ENCODE measurements around the gene EPHA4. TPM values are rescaled to one million over a fixed set of nuclear protein-coding genes. Genes with fewer than 3 reads are reported as not detected.

EPHA4 gene
- total and polyA plus RNA-seq, 12 donors: 3.4 to 51.3 (median 18.6) TPM

GRCh38 chr2:221608442-221608841, 36.3 kb upstream of the EPHA4 start:
- no peaks in the 10 kb centered on the region for H3K4me1 ChIP-seq
- no peak for ATAC-seq
- intact Hi-C loops (cut with DNase I): no loop called here
- no peak overlapping the region for H3K27ac ChIP-seq
- WGBS, 2 donors: 77 to 81% methylated on average over 3 of the region's 3 CpGs
- no peak for DNase-seq
- H3K4me3 ChIP-seq: no peak overlapping the region
- peaks cover 0 to 29% (median 0%) of the 10 kb centered on the region in 7 donors for H3K27me3 ChIP-seq
- H3K36me3 ChIP-seq: no peaks in the 10 kb centered on the region
- TF ChIP-seq CTCF (IDR thresholded peaks at IDR 0.05): no peak
- no peaks in the 10 kb centered on the region for H3K9me3 ChIP-seq

DNA sequence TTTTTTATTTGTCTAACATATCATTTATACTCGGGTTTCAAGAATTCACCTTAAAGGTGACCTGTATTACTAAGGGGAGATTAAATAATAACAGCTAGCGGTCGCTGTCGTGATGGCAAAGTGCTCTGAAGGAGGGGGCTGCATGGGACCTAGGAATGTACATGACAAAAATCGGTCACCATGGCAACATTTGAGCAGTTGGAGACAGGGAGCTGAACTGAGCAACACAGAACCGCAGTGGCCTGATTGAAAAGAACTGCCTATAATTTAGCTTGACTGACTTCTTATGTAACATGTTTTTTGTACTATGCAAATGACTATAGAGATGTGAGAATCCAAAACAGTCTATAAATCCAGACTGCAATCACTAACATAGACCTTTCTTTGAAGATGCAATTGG, 34.3 kb upstream of the EPHA4 start:
- peaks cover 0 to 38% (median 0%) of the 10 kb centered on the region in 7 donors for H3K27me3 ChIP-seq
- intact Hi-C loops (cut with DNase I): no loop called here
- DNase-seq: no peak
- no peak for ATAC-seq
- H3K36me3 ChIP-seq: no peaks in the 10 kb centered on the region
- H3K4me1 ChIP-seq: no peaks in the 10 kb centered on the region
- no peaks in the 10 kb centered on the region for H3K9me3 ChIP-seq
- H3K27ac ChIP-seq: no peak overlapping the region
- WGBS, 2 donors: 68 to 73% methylated on average over 6 of the region's 6 CpGs
- no peak for TF ChIP-seq CTCF (IDR thresholded peaks at IDR 0.05)
- no peak overlapping the region for H3K4me3 ChIP-seq

DNA sequence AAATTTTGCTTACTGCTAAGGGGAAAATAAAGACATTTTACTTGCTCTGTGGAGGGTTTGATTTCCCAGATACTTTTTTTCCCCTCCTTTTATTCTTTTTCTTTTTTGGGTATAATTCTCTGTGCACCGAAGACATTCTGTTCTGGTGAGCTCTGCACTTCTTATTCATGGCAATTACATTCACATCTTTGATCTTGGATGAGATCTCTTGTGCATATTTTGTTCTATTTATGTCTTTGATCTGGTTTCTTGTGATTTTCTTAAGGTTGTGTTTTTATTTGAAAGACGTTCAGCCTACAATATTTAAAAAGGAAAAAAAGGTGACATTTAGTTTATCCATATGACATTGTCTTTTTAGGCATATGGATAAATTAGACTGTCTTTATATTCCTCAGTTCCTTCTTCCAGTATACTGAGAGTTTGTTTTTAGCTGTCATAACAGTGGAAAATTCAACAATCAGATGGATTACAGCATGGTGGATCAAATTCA, 33.7 kb upstream of the EPHA4 start:
- ATAC-seq: no peak
- WGBS, 2 donors: 79 to 85% methylated on average over 2 of the region's 2 CpGs
- no peak for TF ChIP-seq CTCF (IDR thresholded peaks at IDR 0.05)

GRCh38 chr2:221602938-221603337, 30.8 kb upstream of the EPHA4 start:
- ATAC-seq: no peak
- DNase-seq: no peak
- Histone ChIP-seq H3K27ac (no peak overlapping the region), H3K27me3 (peaks cover 0 to 26% (median 0%) of the 10 kb centered on the region in 7 donors), H3K4me1 (no peaks in the 10 kb centered on the region), H3K9me3 (no peaks in the 10 kb centered on the region), H3K36me3 (no peaks in the 10 kb centered on the region), H3K4me3 (no peak overlapping the region)
- intact Hi-C loops (cut with DNase I): no loop called here
- 75 to 79% methylated on average over 1 of the region's 1 CpG for WGBS, 2 donors
- no peak for TF ChIP-seq CTCF (IDR thresholded peaks at IDR 0.05)

More for the DNA sequence above, 33.7 kb upstream of the EPHA4 start:
- Histone ChIP-seq H3K4me3 (no peak overlapping the region), H3K36me3 (no peaks in the 10 kb centered on the region), H3K9me3 (no peaks in the 10 kb centered on the region), H3K4me1 (no peaks in the 10 kb centered on the region), H3K27ac (no peak overlapping the region), H3K27me3 (peaks cover 0 to 34% (median 0%) of the 10 kb centered on the region in 7 donors)
- intact Hi-C loops (cut with DNase I): no loop called here
- no peak for DNase-seq
